HG03064 (cell line): ENCODE data around the gene CAMTA1.

Source experiments
- ATAC-seq: cut with Tn5 transposase; IDR thresholded peaks from one replicate; pipeline ENCODE4 v1.9.1; 2021; ENCODE audit warnings: low read depth; ENCODE audit not compliant: unreplicated experiment

Gene CAMTA1

DNA sequence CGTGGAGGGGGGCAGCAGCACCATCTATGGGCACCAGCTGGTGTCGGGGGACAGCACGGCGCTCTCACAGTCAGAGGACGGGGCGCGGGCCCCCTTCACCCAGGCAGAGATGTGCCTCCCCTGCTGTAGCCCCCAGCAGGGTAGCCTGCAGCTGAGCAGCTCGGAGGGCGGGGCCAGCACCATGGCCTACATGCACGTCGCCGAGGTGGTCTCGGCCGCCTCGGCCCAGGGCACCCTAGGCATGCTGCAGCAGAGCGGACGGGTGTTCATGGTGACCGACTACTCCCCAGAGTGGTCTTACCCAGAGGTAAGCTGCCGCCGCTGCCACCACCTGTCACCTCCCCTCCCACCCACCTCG is 879.6 kb downstream of the CAMTA1 start:
- no peak for ATAC-seq

DNA sequence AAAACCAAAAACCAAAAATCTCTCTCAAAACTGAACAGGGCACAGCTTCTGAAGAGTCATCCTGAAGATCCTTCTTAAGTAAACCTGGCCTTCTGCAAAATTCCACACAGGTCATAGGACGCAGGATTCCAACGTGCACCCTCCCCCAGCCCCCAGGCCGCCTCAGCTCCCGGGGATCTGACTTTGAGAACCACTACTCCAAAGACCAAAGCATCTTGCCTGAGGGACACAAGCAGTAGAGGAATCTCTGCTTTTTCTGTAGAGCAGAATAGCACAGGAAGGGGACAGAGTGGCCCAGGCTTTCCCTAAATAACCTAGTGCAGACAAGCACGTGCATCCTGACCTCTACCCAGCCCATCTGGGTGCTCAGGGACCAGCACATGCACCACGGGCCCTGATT is 881.0 kb downstream of the CAMTA1 start:
- ATAC-seq = no peak

DNA sequence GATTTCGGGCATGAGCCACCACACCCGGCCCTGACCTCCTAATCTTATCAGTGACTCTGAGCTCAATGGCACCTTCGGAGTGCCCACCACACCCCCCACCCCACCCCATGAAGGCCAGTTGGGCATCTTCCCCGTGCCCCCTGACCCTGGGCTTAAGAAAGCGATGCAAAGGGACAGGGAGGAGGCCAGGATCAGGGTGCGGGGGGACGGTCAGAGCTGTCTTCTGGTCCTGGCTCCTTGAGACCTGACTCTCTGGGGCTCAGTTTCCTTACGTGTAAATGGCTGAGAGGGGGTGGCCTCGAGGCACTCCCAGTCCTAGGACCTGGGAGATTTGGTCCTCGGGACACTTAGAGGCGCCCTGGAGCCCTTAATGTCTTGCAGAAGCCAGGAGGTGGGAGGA is 881.9 kb downstream of the CAMTA1 start:
- no peak for ATAC-seq

DNA sequence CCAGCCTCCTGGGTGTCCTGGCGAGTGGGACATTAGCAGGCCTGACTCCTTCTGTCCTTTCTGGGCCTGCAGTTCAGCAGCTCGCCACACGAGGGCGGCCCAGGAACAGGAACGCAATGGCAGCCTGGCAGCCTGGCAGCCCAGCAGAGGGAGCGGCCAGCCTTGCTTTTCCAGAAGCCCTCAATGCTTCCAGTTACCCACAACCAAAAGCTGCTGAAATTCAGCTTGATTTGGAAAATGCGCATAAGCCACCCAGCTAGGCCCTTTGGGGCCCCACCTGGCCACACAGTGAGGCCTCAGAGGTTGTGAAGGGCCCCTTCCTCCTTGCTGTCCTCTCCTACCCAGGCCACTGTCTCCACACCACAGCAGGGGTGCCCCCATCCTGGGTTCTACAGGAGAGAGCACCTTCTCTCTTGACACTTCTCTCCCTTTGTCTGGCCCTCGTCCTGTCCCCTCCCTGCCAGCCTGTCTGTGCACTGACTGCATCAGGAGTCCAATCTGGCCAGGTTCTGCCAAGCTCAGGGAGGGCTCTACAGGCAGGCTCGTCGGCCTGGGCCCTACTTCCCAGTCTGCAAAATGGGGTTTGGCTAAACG is 882.5 kb downstream of the CAMTA1 start:
- ATAC-seq = no peak

DNA sequence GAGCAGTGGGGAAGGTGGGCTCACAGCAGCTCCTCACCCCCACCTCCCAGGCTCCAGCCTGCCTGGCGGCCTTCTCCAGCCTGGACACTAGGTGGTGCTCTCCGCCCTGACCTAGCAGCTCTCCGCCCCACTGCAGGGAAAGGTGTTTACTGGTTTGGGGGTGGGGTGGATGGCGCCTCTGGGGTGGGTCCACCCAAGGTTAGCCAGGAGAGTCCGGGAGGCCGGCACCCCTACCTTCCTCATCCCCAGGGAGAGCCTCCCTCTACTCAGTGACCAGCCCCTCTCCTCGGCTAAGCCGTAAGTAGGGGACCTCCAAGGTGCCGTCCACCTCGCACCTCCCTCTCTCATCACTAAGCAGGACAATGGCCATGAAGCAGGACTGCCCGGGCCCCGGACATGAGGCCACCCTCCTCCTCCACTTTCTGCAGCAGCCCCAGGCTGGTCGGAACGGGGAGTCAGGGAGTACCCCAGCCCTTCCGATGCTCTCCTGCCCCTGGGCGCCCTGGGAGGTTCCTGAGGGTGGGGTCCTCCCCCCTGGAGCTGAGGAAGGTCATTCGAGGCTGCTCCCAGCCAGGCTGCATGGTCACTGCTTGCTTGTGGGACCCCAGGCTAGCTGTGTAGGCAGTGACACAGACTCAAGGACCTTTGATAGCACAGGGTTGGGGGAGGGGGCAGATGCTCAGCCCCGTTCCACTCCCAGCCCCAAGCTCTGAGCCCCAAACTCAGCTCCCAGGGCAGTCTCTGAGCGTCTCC is 884.5 kb downstream of the CAMTA1 start:
- ATAC-seq = no peak

DNA sequence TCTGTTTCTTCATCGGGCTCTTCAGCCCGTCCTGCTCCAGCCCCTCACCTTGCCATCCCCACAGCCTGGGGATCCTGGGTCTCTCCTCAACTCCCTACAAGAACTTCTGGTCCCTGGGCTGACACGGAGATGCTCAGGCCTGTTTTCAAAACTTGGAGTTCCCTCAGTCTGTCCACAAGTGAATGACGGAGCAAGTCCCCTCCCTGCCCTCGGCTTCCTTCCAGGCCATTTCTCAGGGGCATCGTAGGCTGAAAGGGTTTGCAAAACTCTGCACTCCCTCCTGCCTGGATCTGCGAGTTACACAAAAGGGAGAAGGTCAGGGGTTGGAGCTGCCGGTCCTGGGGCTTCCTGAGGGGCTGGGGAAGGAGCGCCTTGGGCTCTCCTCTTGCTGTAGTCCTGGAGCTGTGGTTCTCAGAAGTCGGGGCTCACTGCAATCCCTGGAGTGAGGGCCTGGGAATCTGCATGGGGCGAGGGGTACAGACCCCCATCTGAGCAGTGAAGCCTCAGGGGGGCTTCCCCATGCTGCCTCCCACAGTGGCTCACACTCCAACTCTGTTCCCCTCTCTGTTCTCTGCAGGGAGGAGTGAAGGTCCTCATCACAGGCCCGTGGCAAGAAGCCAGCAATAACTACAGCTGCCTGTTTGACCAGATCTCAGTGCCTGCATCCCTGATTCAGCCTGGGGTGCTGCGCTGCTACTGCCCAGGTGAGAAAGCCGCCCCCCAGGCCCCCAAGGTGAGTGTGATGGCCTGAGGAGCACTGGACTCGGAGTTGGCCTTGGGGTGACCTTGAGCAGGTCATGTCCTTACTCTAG is 885.3 kb downstream of the CAMTA1 start:
- ATAC-seq = no peak

DNA sequence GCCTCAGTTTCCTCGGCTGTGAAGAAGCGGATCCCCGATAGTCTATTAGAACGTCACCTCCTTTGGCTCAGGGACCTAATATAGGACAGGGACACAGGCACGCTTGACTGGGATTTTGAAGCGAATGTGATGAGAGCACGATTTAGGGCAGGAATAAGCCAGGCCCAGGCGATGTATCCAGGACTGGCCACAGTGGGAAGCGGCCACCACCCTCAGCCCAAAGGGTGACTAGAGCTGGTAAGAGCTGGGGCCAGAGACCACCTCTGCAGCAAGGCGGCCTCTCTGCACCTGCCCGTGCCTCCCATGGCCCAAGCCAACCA is 885.9 kb downstream of the CAMTA1 start:
- ATAC-seq = no peak

DNA sequence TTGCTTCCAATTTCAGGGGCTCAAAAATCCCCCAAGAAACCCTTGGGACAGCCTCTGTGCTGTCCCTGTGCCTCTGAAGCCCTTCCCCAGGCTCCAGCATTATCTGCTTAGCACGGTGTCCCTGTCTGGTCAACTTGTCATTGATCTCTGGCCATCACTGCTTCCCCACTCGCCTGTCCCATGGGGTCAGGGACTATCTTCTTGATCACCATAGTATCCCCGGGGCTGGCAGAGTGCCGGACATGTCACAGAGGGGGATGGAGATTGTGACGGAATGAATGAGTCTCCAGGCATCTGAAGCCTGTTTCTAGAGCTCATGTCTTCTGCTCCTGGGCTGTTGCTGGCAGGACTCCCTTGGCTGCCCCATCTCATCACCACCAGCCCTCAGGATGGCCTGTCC is 886.4 kb downstream of the CAMTA1 start:
- no peak for ATAC-seq

DNA sequence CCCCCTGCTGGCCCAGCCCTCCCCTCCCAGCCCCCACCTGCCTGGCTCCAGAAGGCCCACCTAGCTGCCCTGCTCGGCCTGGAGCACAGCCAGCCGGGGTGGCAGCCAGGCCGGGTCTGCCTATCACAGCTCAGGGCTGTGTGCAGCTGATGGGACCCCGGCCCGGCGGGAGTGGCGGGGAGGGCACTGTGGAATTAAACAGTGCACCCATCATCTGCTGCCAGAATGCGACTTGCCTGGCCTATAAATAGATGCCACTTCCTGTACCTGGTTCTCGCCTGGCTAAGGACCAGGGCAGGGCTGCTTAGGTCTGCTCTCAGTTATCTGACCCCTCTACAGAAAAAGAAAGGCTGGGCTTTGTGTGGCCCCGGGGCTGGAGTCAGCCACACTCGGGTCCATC is 887.6 kb downstream of the CAMTA1 start:
- no peak for ATAC-seq

DNA sequence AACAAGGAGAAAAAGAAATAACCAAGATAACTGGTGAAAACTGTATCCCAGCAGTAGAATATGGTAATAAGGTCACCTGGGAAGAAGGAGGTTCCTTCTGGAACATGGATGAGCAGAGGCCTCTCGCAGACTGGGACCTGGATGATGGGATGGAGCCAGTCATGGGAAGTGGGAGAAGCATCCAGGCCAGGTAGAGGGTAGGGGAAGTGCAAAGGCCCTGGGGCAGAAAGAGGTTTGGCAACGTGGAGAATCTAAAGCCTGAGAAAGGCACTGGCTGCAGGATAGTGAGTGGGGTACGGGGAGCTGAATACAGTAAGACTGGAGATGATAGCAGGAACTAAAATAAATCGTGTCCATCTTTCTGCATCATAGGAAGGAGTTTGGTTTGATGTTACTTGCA is 889.7 kb downstream of the CAMTA1 start:
- no peak for ATAC-seq

DNA sequence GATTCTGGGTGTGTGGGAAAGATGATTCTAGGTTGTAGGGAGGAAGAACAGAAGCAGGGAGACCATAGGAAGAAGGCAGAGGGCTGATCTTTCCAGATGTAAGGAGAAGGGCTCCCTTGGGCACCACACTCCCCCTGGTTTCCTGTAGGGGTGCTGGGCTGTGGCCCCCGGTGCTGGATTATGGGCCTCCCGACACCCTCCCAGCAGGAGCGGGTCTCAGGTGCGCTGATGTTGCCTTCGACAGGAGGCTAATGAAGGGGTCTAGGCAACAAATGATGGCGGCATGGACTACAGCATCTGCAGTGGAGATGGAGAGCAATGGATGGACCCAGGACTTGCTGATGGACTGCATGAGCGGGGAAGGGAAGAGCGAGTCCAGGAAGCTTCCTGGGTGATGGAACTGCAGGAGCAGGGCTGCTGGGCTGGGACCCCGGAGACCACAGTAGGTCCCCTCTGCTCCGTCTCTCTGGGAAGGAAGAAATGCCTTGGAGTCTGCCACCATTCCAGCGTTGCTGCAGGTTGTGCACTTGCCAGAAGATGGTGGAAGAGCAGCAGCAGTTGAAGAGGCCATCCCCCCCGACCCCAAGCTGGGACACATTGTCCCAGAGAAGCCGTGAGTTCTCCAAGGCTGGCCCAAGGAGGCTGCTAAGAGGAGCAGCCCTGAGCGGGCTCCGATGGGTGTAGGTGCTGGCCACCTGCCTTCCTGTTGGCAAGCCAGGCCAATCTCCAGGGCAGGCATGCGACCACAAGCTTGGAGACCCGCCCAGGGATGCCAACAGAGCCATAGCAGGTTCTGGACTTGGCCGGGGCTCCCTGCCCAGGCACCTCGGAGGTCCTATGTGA is 890.4 kb downstream of the CAMTA1 start:
- ATAC-seq = no peak

DNA sequence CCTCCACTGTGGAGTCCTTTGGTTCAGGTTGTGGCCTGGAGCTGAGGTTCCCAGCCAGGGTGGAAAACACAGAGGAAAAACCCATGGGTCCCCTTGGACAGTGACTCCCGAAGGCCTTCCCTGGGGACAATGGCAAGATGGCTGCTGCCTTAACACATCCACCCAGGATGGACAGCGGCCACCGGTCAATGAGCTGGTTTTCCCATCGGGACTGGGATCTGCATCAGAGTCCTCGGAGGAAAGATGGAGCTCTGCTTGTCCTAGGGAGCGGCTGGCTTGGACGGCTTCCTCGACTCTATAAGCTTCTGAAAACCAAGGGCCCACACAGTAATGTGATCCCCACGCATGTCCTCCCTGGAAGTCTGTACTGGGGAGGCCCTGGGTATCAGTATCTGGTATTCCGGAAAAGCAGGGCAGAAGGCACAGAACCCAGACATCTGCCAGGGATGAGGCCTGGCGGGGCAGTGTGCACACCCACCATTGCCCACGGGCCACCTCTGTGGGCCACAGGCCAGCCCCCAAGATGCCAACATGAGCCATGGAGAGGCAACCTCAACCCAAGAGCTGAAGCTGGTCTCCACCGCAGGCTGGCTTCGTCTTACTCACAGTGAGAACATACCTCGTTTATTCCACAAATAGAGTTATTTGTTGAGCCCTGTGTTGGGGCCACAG is 891.2 kb downstream of the CAMTA1 start:
- no peak for ATAC-seq

DNA sequence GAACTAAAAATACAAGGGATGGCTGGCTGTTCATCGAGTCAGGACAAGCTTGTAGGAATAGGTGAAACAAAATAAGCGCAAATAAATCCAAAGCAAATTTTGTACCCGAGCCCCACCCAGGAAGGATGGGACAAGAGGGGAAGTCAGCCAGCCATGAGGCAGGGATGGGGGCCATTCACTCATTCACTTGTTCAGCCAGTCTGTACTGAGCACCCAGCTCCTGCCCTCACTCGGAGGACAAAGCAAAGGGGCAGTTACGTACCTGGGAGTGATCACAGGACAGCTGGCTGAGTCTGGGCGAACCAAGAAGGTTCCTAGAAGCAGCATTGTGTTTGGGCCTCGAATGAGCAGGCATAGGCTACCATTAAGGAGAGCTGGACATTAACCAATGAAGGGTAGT is 891.9 kb downstream of the CAMTA1 start:
- no peak for ATAC-seq

DNA sequence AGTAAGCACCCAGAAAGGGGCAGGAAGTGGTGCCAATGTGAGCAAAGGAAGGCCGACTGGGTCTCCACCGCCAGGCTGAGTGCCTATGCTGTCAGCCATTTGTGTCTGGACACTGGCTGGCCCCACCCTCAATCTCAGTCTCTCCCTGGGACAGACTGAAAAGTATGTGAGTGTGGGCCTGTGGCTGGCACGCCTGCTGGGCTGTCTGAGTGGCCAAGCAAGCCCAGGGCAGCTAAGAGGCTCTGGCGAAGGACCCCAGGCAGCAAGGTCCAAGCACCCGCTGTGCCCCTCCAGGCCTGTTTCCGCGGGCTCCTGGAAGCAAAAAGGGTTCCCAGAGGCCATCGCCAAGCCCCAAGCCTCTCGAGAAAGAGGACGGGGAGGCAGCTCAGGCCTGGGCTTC is 892.6 kb downstream of the CAMTA1 start:
- no peak for ATAC-seq

DNA sequence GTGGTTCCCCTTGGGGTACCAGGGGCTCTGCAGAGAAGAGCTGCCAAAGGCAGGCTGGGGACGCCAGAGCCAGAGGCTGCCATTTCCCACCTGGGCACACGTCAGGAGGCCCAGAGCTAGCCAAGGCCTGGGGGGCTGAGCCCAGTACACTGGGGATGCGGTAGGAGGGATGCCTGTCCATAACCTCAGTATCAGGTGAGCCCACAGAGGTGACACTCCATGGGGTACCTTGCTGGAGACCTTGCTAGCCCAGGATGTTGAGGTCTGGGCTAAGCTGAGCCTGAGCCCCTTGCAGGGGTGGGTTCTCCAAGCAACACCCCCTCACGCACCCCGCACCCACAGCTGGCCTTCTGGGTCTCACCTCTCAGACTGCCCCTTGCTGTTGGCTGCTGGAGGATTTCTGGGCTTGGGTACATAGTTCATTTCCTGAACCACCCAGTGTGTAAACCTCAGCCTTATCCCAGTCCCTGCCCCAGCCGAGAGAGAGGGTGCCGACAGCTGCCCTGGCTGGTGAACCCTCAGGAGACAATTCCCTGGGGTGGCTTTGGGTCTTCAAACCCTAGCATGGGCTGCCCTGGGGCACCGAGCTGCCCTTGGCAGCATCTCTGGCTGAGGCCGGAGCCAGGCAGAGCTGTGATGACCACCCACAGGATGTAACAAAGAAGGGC is 893.4 kb downstream of the CAMTA1 start:
- ATAC-seq = no peak

DNA sequence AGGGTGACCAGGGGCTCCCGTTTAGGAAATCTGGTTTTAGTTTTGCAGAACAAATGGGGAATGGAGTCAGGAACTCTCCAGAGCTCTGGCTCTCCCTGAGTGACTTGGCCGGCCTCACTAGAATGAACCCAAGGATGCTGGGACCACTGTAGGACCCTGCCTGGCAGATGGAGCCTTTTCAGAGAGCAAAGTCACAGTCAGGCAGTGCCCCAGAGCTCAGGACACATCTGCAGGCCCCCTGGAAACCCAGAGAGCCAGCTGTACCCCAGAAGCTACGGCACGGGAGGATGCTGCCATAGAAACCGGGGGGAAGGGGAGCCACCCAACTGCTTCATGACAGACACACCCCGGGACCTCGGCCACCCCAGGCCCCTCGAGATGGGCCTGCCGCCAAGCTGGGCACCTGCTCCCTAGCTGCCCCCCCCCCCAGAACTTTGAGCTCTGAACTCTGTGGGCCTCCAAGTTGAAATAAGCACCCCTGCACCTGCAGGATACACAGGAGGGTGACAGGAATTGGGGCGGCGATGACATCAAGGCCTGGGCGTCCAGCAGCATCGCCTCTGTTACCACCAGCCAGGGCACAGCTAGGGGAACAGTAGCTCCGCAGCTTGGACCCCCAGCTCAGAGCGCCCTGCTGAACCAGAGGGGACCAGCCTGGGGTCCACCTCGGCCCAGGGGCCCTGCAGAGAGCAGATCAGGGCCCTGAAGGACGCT is 894.1 kb downstream of the CAMTA1 start:
- ATAC-seq = no peak

DNA sequence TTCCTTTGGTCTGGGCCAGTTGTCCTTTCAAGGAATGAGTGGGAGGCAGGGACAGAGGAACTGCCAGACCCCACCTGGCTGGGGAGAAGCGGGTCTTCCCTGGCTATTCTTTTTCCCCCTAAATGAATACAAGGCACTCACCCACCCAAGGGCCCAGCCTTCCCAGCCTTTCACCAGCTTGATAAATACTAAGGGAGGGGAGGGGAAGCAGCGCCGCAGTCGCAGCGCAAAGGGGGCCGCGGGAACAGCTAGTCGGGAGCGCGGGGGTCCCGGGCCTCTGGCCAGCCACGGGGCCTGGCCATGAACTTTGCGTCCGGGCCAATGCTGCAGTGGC is 894.6 kb downstream of the CAMTA1 start:
- ATAC-seq = no peak

DNA sequence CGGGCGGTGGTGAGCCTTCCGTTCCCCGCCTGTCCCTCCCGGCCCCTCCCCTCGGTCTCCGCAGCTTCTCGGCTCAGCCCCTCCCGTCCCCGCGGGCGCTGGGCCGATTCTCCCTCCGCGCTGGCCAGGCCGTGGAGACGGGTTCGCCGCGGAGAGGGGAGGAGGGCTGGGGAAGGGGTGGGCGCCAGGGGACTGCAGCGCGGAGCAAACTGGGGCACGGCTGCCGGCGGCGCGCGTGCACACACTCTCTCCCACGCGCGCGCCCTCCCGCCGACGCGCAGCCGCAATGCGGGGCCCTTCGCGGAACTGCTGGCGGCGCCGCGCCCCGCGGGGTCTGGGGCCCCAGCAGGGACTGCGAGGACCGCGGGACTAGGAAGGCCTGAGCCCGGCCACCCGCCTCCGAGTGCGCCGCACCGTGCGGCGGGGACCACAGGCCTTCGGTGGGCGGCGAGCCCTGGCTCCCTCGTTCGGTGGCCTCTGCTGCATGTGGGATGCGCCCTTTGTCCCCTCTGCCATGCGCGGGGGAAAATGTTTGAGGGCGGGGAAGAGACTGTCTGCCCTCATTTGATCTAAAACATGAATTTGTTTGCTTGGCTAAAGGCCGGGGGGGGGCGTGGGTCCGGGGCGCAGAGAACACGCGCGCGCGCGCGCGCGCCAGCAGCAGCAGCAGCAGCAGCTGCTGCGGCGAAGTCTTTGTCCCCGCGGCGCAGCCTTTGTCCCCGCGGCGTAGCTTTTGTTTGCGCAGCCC is 895.1 kb downstream of the CAMTA1 start:
- ATAC-seq = no peak

DNA sequence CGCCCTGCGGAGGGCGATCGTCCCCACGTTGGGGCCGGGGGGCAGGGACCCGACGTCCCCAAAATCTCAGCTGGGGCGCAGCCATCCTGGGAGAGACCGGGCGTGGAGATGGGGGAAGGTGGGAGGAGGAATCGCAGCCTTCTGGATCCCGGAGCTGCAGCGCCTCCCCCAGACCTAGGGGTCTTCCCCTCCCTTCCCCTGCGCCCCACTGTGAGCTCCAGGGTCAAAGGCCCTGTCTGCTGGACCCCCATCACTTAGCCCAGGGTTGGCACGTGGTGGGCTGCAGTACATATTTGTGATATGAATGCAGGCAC is 895.7 kb downstream of the CAMTA1 start:
- no peak for ATAC-seq
